ENCODE measurements around the gene RIMS4.

DNA sequence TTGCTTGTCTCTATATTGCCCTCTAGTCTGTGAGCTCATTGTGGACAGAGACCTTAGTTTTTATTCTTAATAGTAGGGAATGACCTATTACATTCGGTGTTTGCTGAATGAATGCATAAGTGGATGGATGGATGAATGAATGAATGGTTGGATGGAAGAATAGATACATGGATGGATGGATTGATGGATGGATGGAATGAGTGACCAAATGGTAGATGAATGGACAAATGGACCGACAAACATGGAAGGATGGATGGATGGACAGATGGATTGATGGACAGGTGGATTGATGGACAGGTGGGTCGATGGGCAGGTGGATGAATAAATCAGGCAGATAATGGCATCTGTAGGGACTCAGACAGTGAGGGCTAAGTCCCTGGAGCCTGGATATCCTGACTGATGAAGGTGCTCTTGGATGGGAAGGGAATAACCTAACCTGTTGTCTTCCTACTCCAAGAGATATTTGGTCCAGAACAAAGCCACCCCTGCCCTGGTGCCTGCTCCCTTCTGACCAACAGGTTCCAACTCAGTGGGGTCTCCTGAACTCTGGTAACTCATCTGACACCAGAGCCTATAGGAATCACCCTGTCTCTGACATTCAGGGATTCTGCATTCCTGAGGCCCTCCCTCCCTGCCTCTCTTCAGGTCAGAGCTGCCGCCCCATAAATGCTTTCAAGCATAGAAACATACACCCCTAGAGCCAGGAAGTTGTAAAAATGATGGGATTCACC, 104.8 kb downstream of the RIMS4 start:
- TF ChIP-seq, protein P1, sequence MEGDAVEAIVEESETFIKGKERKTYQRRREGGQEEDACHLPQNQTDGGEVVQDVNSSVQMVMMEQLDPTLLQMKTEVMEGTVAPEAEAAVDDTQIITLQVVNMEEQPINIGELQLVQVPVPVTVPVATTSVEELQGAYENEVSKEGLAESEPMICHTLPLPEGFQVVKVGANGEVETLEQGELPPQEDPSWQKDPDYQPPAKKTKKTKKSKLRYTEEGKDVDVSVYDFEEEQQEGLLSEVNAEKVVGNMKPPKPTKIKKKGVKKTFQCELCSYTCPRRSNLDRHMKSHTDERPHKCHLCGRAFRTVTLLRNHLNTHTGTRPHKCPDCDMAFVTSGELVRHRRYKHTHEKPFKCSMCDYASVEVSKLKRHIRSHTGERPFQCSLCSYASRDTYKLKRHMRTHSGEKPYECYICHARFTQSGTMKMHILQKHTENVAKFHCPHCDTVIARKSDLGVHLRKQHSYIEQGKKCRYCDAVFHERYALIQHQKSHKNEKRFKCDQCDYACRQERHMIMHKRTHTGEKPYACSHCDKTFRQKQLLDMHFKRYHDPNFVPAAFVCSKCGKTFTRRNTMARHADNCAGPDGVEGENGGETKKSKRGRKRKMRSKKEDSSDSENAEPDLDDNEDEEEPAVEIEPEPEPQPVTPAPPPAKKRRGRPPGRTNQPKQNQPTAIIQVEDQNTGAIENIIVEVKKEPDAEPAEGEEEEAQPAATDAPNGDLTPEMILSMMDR (IDR thresholded peaks at IDR 0.05; ENCODE audit: low read depth, low read length, poor library complexity, severe bottlenecking): no peak
- TF ChIP-seq EZH2phosphoT487 (IDR thresholded peaks at IDR 0.05; ENCODE audit: borderline replicate concordance, low read length): no peak

All from DOHH2 (cell line).